GOT3 (cell line): ENCODE data around the gene CAPN12.
"Not testable (repeated sequence)": the region's sequence is repeated elsewhere in the genome, so short reads cannot be mapped to it uniquely, and the experiment has no call there.

ENCODE experiments used
- DNase-seq: peaks from one replicate; lab custom pipeline; 2025; ENCODE audit warnings: mixed read lengths; lab: John Stamatoyannopoulos, UW

Gene CAPN12

DNA sequence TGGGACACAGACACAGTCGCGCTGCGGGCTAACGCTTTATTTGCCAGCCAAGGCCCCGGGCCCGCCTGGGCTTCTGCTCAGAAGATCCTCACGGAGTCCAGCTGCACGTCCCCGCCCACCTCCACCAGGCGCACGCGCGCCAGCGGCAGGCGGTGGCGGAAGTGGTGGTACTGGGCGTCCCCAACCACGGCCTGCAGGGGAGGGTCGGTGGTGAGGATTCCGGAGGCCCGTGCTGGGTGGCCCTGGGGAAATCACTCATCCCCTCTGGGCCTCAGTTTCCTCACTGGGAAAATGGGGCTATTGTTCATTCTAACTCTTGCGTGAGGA lies 26.6 kb upstream of the CAPN12 start:
- DNase-seq = not testable (repeated sequence)

DNA sequence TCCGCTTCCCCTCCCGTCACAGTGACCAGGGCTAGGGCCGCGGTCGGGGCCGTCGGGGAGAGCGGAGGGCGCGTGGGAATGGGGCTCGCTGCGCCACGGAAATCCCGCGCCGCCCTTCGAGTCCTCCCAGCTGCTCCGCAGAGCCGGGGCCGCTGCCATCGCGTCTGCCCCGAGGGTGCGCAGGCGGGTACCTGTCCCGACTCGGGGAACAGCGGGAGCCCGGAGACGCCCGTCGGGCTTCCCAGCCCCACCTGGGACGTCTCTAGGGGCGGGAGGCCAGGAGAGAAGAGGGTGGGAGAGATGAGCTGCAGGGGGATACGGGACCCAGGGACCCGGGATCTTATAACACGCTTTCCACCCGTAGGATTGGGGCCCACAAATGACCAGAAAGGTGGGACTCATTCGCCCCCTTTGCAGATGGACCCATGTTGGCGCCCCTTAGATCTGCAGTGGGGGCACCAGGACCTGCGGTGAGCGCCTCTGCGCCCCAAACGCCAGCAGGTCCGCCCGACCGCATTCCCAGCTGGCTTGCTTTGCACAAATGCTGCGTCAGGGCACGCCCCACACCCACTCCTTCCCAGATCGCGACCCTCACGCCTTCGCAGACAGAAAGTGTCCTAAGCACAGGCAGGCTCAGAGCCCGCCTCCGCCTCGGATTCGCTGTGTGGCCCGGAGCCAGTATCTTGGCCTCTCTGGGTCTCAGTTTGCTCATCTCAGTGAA lies 26.1 kb upstream of the CAPN12 start:
- not testable (repeated sequence) for DNase-seq

DNA sequence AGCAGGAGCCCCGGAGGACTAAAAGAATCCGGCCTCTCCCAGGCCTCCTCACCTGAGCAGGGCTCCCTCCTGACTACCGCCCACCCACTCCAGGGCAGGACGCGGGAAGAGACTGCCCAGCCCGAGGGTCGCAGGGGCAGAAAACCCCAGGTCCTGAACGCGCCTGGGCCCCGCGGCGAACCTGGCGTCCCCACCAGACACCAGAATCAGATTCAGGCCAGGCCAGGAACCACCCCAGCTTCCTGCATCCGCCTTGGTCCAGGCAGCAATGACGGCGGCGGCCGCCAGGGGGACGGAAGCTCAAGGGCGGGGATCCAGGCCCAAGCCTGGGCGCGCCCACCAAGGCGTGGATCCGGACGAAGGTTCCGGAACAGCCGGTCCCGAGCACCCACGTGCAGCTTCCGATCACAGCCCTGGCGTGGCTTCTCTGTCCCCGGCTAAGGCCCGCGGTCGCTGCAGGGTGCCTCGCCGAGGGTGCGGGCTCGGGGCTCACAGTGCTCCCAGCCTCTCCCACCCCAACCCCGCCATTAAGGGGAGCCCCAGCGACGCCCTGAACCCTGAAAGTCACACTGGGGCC lies 25.4 kb upstream of the CAPN12 start:
- DNase-seq = no peak

DNA sequence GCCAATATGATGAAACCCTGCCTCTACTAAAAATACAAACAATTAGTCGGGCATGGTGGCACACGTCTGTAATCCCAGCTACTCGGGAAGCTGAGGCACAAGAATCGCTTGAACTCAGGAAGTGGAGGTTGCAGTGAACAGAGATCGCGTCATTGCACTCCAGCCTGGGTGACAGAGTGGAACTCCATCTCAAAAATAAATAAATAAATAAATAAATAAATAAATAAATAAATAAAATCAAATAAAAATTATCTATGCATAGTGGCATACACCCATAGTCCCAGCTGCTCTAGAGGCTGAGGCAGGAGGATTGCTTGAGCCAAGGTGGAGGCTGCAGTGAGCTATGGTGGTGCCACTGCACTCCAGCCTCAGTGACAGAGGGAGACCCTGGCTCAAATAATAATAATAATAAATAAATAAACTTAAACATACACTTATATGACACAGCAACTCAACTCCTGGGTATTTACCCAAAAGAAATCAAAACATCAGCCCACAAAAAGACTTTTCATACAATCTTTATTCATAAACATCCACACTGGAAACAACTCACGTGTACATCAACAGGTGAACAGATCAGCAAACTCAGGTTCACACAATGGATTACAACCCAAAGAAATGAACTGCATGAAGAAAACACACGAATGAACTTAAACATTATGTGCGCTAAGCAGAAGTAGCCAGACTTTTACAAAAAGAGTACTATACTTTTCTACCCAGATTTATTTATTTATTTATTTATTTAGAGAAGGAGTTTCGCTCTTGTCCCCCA lies 22.2 kb upstream of the CAPN12 start:
- no peak for DNase-seq

DNA sequence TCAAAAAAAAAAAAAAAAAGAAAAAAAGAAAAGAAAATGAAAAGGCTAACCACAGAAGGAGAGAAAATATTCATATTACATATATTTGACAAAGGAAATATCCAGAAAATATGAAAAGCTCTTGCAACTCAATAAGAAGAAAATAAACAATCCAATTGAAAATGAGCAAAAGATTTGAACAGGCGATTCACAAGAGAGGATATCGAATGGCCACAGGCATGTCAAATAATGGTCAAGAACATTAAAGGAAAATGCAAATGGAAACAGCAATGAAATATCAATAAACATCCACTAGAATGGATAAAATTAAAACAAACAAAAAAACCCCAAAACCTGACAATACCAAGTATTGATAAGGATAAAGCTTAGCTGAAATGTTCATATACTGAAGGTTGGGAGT lies 20.9 kb upstream of the CAPN12 start:
- DNase-seq = no peak

DNA sequence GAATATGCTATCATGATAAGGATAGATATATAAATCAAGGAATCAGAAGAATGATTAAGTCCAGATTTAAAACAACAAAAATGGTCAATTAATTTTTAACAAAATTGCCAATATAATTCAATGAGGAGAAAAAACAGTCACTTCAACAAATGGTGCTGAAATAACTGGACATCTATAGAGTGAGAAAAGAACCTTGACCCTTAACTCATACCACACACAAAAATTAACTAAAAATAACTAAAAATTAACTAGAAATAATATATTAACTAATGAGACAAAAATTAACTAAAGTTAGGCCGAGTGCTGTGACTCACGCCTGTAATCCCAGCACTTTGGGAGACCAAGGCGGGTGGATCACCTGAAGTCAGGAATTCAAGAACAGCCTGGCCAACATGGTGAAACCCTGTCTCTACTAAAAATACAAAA lies 19.5 kb upstream of the CAPN12 start:
- DNase-seq = no peak

DNA sequence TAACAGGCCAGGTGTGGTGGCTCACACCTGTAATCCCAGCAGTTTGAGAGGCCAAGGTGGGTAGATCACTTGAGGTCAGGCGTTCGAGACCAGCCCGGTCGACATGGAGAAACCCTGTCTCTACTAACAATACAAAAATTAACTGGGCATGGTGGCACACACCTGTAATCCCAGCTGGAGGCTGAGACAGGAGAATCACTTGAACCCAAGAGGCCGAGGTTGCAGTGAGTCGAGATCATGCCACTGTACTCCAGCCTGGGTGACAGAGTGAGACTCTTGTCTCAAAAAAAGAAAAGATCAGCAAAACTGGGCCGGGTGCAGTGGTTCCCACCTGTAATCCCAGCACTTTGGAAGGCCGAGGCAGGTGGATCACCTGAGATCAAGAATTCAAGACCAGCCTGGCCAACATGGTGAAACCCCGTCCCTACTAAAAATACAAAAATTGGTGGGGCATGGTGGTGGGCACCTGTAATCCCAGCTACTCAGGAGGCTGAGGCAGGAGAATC lies 17.7 kb upstream of the CAPN12 start:
- not testable (repeated sequence) for DNase-seq

DNA sequence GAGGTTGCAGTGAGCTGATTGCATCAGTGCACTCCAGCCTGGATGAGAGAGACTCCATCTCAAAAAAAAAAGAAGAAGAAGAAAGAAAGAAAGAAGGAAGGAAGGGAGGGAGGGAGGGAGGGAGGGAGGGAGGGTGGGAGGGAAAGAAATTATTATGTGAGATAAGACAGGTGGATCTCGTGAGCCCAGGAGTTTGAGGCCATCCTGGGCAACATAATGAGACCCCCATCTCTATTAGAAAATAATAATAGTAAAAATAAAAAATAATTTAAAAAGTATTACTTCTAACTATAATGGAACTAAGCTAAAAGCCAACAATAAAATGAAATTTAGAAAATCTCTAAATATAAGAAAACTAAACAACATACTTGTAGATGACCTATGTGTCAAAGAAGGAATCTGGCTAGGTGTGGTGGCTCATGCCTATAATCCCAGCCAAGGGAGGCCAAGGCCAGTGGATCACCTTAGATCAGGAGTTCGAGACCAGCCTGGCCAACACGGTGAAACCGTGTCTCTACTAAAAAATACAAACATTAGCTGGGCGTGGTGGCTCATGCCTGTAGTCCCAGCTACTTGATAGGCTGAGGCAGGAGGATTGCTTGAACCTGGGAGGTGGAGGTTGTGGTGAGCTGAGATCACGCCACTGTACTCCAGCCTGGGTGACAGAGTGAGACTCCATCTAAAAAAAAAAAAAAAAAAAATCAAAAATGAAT lies 16.7 kb upstream of the CAPN12 start:
- not testable (repeated sequence) for DNase-seq

DNA sequence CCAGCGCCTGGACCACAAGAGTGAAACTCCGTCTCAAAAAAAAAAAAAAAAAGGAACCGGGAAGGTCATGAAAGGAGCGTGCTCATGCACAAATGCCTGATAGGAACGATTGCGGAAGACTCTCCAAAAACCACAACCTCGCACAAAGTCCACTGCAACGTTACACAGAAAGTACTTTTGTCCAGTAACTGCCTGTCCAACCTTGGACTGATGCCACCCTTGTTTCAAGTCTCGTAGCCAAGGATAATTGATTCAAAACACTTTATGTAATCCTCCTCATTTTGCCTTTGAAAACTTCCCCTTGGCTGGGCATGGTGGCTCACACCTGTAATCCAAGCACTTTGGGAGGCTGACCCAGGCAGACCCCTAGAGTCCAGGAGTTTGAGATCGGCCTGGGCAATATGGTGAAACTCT lies 15.3 kb upstream of the CAPN12 start:
- no peak for DNase-seq

DNA sequence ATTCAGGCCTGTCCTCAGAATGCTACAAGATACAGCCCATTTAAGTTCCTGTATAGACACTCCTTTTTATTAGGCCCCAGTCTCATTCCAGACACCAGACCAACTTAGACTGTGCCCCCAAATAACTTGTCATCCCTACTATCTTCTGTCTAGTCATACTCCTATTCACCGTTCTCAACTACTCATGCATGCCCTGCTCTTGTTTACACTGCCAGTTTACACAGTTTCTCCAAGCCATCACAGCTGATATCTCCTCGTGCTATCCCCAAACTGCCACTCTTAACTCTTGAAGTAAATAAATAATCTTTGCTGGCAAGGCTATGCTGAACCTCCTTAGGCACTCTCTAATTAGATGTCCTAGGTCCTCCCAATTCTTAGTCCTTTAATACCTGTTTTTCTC lies 9.9 kb upstream of the CAPN12 start:
- not testable (repeated sequence) for DNase-seq

DNA sequence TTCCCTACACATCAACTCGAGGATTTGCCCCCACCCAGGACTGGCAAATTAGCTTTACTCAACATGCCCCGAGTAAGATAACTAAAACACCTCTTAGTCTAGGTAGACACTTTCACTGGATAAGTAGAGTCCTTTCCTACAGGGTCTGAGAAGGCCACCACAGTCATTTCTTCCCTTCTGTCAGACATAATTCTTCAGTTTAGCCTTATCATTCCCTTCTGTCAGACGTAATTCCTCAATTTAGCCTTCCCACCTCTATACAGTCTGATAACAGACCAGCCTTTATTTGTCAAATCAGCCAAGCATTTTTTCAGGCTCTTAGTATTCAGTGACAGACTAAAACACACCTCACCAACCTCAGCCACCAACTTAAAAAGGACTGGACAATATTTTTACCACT lies 9.5 kb upstream of the CAPN12 start:
- DNase-seq = not testable (repeated sequence)

DNA sequence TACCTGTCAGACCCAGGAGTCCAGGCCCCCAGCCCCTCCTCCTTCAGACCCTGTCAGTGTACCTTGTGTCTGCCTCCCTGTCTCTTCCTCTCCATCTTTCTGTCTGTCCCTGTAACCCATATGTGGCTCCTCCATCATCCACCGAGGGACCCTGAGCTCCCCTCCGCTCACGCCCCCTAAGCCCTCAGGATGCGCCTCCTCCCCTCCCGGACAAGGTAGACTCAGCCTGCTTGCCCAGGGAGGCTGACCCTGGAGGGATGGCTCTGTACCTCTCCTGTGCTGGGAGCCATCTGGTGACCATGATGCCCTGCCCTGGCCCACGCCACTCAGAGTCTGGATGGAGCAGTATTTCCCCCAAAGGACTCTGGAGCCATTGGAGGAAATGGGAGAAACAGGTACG lies 1.0 kb upstream of the CAPN12 start:
- no peak for DNase-seq

DNA sequence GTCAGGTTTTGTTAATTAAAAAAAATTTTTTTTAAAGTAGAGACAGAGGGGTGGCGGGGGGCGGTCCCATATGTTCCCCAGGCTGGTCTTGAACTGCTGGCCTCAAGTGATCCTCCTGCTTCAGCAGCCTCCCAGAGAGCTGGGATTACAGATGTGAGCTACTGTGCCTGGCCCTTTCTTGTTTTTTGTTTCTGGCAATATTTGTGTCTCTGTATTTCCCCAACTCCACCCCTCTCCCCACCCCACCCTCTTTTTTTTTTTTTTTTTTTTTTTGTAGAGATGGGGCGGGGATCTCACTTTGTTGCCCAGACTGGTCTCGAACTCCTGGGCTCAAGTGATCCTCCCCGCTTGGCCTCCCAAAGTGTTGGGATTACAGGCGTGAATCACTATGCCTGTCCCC lies 600 bp upstream of the CAPN12 start:
- no peak for DNase-seq

DNA sequence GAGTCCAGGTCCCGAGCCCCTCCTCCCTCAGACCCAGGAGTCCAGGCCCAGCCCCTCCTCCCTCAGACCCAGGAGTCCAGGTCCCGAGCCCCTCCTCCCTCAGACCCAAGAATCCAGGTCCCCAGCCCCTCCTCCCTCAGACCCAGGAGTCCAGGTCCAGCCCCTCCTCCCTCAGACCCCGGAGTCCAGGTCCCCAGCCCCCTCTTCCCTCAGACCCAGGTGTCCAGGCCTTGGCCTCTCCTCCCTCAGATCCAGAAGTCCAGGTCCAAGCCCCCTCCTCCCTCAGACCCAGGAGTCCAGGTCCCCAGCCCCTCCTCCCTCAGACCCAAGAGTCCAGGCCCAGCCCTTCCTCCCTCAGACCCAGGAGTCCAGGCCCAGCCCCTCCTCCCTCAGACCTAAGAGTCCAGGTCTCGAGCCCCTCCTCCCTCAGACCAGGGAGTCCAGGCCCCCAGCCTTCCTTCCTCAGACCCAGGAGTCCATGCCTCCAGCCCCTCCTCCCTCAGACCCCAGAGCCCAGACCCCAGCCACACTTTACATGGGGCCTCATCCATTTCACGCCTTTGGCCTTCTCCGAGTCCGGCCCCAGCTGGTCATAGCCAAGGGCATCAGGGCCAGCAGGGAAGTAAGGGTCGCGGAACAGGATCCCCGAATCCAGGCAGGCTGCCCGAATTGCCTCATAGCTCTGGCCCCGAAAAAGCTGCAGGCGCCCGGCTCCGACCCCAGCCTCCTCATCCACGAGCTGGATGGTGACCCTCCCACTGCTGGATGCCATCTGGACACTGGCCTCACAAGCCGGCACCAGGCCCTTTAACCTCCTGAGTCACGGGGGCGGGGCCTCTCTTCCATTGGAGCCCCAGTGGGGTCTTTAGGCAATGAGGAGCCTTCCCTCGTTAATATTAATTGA lies 628 bp downstream of the CAPN12 start:
- no peak for DNase-seq

DNA sequence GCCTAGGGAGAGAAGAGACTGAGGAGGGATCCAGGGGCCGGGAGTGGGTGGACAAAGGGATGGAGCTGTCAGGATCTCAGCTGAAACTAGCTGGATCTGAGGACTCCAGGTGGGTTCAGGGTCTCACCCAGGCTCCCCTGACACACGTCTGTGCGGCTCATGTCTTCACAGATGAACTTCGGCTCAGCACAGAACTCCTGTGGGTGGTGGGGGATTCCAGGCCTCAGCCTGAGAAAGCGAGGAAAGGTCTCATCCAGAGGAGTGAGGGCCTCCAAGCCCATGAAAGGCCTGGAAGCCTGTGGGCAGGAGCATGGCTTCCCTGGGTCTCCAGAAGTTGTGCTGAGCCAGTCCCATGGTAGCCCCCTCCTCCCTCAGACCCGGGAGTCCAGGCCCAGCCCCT lies 1.4 kb downstream of the CAPN12 start:
- DNase-seq = no peak

DNA sequence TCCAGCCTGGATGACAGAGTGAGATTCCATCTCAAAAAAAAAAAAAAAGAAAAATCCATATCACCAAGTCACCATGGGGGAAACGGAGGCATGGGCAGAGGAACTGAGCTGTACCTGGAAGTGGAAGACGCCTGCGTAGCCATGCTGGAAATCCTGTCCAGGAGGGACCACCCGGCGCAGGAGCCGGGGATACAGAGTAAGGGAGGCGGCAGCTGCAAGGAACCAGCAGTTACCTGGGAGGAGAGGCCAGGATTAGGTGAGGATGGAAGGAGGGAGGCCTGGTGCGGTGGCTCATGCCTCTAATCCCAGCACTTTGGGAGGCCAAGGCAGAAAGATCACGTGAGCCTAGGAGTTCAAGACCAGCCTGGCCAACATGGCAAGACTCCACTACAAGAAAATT lies 2.0 kb downstream of the CAPN12 start:
- DNase-seq = no peak

DNA sequence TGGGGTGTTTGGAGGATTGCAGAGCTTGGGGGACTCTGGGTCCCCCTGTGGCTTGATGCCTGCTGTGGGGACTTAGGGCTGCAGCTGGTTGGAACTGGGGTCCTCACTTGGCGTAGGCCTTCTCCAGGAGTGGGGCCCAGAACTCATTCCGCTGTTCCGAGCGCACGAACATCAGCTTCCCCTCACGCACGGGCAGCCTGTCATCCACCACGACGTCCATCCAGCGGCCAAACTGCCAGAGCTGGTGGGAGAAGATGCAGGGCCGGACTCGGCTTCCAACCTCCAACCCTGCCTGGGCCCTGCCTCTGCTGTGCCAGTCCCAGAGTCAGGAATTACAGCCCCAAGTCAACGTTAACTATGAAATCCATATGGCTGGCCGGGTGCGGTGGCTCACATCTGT lies 2.6 kb downstream of the CAPN12 start:
- no peak for DNase-seq

DNA sequence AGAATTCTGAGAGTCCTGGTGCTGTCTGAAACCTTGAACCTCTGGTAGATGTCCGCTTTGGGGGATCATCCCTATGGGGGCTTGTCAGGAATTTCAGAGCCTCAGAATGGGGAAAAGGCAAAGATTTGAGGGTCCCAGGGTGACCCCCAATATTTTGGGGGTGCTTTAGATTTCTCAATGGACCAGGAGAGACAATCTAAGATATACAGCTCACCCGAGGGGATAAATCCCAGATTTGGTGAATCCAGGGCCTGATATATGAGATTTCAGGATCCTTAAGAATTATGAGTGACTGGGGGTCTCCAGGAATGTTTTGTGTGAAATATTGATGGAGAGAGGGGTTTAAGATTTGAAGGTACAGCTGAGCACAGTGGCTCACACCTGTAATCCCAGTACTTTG lies 3.3 kb downstream of the CAPN12 start:
- no peak for DNase-seq

DNA sequence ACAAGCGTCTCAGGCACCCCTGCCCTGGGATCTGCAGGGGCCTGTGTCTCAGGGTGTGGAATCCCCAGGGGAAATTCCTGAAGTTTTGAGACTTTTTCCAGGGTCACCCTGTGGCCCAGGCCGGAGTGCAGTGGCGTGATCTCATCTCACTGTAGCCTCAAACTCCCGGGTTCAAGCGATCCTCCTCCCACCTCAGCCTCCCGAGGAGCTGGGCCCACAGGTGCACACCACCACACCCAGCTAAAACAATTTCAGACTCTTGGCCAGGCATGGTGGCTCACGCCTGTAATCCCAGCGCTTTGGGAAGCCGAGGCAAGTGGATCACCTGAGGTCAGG lies 4.0 kb downstream of the CAPN12 start:
- DNase-seq = no peak

DNA sequence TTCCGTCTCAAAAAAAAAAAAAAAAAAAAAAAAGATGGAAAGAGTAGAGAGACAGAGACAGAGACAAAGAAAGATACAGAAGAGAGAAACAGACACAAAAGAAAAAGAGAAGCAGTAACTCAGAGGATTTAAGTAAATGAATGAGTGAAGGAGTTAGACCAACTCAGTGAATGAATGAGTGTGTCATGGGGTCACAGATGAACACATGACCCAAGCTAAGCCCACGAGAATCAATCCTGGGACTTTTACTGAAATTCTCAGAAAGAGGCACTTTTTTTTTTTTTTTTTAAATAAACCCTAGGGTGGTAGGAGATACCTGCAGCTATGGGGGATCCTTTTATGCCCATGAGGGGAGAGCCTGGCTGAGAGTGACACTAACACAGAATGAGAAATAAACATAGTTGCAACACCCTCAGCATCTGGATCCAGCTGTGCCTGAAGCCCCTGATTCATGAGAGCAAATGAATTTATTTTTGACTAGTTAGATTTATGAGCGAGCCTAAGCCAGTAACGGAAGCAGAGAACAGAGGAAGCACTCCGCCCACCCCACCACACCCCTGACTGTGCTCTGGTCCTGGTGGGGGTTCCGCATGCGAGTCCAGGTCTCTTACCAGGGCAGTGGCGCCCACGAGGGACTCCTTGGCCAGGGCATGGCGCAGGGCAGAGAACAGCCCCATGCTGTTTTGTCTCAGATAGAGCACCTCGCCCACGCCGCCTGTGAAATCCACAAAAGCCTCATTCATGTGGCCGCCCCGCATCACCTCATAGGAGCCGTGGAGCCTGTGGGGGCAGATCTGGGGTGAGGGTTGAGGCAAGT lies 4.6 kb downstream of the CAPN12 start:
- DNase-seq = no peak
